ENCODE measurements around the gene EGFR.

DNA sequence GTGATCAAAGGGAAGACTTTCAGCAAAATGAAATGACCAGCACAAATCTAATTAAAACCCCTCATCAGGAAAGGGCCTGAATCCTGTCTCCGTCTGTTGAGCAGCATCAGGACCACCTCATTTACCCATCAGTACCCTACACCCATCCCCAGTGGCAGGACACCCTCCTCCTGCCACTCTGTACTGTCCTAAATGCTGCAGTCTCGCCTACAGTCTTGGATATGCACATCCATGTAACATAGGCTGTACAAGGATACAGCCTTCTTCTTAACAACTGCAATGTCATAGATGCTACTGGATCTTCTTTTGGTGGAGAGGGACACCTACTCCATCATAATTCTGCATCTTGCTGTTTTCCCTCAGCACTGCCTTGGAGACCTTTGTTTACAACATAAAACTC, 206.0 kb downstream of the EGFR start:
- TF ChIP-seq POLR2A (IDR thresholded peaks at IDR 0.05): no peak
- TF ChIP-seq, protein P1, sequence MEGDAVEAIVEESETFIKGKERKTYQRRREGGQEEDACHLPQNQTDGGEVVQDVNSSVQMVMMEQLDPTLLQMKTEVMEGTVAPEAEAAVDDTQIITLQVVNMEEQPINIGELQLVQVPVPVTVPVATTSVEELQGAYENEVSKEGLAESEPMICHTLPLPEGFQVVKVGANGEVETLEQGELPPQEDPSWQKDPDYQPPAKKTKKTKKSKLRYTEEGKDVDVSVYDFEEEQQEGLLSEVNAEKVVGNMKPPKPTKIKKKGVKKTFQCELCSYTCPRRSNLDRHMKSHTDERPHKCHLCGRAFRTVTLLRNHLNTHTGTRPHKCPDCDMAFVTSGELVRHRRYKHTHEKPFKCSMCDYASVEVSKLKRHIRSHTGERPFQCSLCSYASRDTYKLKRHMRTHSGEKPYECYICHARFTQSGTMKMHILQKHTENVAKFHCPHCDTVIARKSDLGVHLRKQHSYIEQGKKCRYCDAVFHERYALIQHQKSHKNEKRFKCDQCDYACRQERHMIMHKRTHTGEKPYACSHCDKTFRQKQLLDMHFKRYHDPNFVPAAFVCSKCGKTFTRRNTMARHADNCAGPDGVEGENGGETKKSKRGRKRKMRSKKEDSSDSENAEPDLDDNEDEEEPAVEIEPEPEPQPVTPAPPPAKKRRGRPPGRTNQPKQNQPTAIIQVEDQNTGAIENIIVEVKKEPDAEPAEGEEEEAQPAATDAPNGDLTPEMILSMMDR (IDR thresholded peaks at IDR 0.05): no peak

Data from lower leg skin (tissue), 3 donors.